Measurements from ENCODE around the gene TUBGCP6. TPM values are rescaled to one million over a fixed set of nuclear protein-coding genes. Genes with fewer than 3 reads are reported as not detected.

Gene TUBGCP6
- polyA plus RNA-seq, 3 donors: 3.7 to 72.8 (median 4.3) TPM

DNA sequence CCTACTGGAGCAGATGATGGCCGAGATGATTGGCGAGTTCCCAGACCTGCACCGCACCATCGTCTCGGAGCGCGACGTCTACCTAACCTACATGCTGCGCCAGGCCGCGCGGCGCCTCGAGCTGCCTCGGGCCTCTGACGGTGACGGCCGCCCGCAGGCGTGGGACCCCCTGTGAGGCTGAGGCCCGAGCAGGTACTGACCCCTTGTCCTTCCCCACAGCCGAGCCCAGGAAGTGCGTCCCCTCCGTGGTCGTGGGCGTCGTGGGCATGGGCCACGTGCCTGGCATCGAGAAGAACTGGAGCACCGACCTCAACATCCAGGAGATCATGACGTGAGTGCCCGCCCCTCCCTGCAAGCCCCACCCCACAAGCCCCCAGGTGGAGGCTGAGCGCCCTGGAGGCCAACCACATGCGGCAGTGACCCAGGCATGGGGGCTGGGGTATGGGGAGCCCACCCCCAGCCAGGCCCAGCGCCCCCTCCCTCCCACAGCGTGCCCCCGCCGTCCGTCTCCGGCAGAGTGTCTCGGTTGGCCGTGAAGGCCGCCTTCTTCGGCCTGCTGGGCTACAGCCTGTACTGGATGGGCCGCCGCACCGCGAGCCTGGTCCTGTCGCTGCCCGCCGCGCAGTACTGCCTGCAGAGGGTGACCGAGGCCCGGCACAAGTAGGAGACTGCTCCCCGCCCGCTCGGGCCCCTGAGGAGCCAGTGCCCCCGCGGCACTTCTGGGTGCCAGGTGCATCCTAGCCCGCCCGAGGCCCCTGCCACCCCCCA, 46.8 kb downstream of the TUBGCP6 start:
- intact Hi-C loops (cut with micrococcal nuclease): no loop called here
- WGBS (ENCODE audit: insufficient coverage): 96% methylated on average over 49 of the region's 61 CpGs
- Mint-ChIP-seq H3K9me3 (peaks cover 0 to under 1% (median 0%) of the 10 kb centered on the region in 7 donors), H3K4me1 (peaks cover 18% of the 10 kb centered on the region), H3K27ac (peak overlapping the region in 1 of 7 donors; percentile 77), H3K36me3 (peaks cover 45 to 67% of the 10 kb centered on the region in 2 donors), H3K4me3 (peak overlapping the region in 1 of 2 donors; percentile 27), H3K27me3 (ENCODE audit: low read depth in 3 of 3) (peaks cover 0 to 3% (median 2%) of the 10 kb centered on the region in 3 donors)
- H4K20me1 ChIP-seq (ENCODE audit: insufficient read depth, low read length): peaks cover 34% of the 10 kb centered on the region
- peaks cover 47% of the 10 kb centered on the region for H3K79me2 ChIP-seq (ENCODE audit: insufficient read depth, low read length)
- peaks cover 22 to 38% of the 10 kb centered on the region in 2 donors for H3K4me1 ChIP-seq (ENCODE audit: control insufficient read depth in 1 of 2, insufficient read depth in 2 of 2, low read length in 2 of 2)
- no peak for DNase-seq
- no peak overlapping the region for H3K4me3 ChIP-seq (replicated peaks in 1 of 3; ENCODE audit: low read depth in 2 of 3, low read length in 3 of 3)
- no peaks in the 10 kb centered on the region for H3K27me3 ChIP-seq (ENCODE audit: control insufficient read depth in 2 of 2, insufficient read depth in 2 of 2, low read length in 2 of 2)
- no peak overlapping the region for H3K27ac ChIP-seq (ENCODE audit: low read depth in 1 of 2, low read length in 2 of 2)
- no peak overlapping the region for H3K4me2 ChIP-seq (replicated peaks; ENCODE audit: extremely low read depth, low read length, poor library complexity, severe bottlenecking)
- TF ChIP-seq, protein P1, sequence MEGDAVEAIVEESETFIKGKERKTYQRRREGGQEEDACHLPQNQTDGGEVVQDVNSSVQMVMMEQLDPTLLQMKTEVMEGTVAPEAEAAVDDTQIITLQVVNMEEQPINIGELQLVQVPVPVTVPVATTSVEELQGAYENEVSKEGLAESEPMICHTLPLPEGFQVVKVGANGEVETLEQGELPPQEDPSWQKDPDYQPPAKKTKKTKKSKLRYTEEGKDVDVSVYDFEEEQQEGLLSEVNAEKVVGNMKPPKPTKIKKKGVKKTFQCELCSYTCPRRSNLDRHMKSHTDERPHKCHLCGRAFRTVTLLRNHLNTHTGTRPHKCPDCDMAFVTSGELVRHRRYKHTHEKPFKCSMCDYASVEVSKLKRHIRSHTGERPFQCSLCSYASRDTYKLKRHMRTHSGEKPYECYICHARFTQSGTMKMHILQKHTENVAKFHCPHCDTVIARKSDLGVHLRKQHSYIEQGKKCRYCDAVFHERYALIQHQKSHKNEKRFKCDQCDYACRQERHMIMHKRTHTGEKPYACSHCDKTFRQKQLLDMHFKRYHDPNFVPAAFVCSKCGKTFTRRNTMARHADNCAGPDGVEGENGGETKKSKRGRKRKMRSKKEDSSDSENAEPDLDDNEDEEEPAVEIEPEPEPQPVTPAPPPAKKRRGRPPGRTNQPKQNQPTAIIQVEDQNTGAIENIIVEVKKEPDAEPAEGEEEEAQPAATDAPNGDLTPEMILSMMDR (IDR thresholded peaks at IDR 0.05): no peak
- no peak overlapping the region for H2AFZ ChIP-seq (ENCODE audit: insufficient read depth, low read depth, low read length, poor library complexity, severe bottlenecking)
- H3K9ac ChIP-seq (ENCODE audit: insufficient read depth, low read length, poor library complexity, severe bottlenecking): no peak overlapping the region
- H3K36me3 ChIP-seq (replicated peaks in 1 of 2; ENCODE audit: control insufficient read depth in 1 of 2, insufficient read depth in 2 of 2, low read length in 2 of 2): peaks cover 50 to 66% of the 10 kb centered on the region in 2 donors
- H3K9me3 ChIP-seq (replicated peaks in 1 of 2; ENCODE audit: control insufficient read depth in 1 of 2, insufficient read depth in 1 of 2, low read length in 2 of 2): no peaks in the 10 kb centered on the region

DNA sequence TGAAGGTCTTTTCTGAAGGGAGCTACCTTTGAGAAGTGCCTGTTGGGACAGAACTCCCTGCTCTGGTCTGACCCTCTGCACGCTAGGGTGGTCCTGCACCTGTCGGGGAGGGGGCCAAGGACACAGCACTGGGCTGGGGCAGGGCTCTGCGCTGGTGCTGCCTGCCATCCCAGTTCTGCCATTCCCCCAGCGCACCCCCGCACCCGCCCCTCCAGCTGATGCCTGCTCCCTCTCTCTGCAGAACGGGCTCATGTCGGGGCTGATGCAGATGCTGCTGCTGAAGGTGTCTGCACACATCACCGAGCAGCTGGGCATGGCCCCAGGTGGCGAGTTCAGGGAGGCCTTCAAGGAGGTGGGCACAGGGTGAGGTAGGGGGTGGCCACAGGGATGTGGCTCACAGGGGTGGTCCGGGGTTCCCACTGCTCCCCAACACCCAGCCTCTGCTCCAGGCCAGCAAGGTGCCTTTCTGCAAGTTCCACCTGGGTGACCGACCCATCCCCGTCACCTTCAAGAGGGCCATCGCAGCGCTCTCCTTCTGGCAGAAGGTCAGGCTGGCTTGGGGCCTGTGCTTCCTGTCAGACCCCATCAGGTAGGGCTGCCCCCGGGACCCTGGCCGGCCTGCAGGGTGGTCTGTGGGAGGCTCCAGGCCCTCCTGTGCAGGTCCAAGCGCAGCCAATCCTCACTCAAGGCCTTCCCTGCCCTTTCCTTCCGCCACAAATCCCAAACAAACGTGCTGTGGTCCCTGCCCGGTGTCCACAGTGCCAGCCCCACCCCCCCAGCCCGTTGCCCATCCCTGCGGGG, 47.6 kb downstream of the TUBGCP6 start:
- no peaks in the 10 kb centered on the region for H3K27me3 ChIP-seq (ENCODE audit: control insufficient read depth in 2 of 2, insufficient read depth in 2 of 2, low read length in 2 of 2)
- H3K9me3 ChIP-seq (replicated peaks in 1 of 2; ENCODE audit: control insufficient read depth in 1 of 2, insufficient read depth in 1 of 2, low read length in 2 of 2): no peaks in the 10 kb centered on the region
- no peak overlapping the region for H3K4me2 ChIP-seq (replicated peaks; ENCODE audit: extremely low read depth, low read length, poor library complexity, severe bottlenecking)
- H3K4me1 Mint-ChIP-seq: peaks cover 21% of the 10 kb centered on the region
- H3K4me1 ChIP-seq (ENCODE audit: control insufficient read depth in 1 of 2, insufficient read depth in 2 of 2, low read length in 2 of 2): peaks cover 25 to 38% of the 10 kb centered on the region in 2 donors
- intact Hi-C loops (cut with micrococcal nuclease): no loop called here
- peaks cover 28% of the 10 kb centered on the region for H4K20me1 ChIP-seq (ENCODE audit: insufficient read depth, low read length)
- TF ChIP-seq, protein P1 (IDR thresholded peaks at IDR 0.05): no peak
- H3K27ac Mint-ChIP-seq: no peak overlapping the region
- no peak overlapping the region for H3K4me3 Mint-ChIP-seq
- peaks cover 43 to 67% of the 10 kb centered on the region in 2 donors for H3K36me3 Mint-ChIP-seq
- 98% methylated on average over 19 of the region's 23 CpGs for WGBS (ENCODE audit: insufficient coverage)
- no peak overlapping the region for H3K27ac ChIP-seq (ENCODE audit: low read depth in 1 of 2, low read length in 2 of 2)
- H2AFZ ChIP-seq (ENCODE audit: insufficient read depth, low read depth, low read length, poor library complexity, severe bottlenecking): no peak overlapping the region
- peaks cover 51 to 67% of the 10 kb centered on the region in 2 donors for H3K36me3 ChIP-seq (replicated peaks in 1 of 2; ENCODE audit: control insufficient read depth in 1 of 2, insufficient read depth in 2 of 2, low read length in 2 of 2)
- H3K27me3 Mint-ChIP-seq (ENCODE audit: low read depth in 3 of 3): peaks cover 0 to 3% (median under 1%) of the 10 kb centered on the region in 3 donors
- no peak overlapping the region for H3K9ac ChIP-seq (ENCODE audit: insufficient read depth, low read length, poor library complexity, severe bottlenecking)
- H3K79me2 ChIP-seq (ENCODE audit: insufficient read depth, low read length): peaks cover 47% of the 10 kb centered on the region
- no peaks in the 10 kb centered on the region for H3K9me3 Mint-ChIP-seq
- no peak overlapping the region for H3K4me3 ChIP-seq (replicated peaks in 1 of 3; ENCODE audit: low read depth in 2 of 3, low read length in 3 of 3)
- DNase-seq: no peak

Measured in CD14-positive monocyte (primary cell).